HepG2 (cell line): ENCODE results near the gene SLX4. TPM values are rescaled to one million over a fixed set of nuclear protein-coding genes. Genes with fewer than 3 reads are reported as not detected.
A peak's percentile ranks its signal among the peaks of the same experiment; 100 is the strongest.

Experiments
- ATAC-seq: fragments of 200-7000 bp; cut with Tn5 transposase; 3 replicates; pipeline ENCODE4 v1.9.1; 2020; ENCODE audit warnings: mild to moderate bottlenecking, moderate library complexity
- BruUV-seq: library from RNA; stranded (reverse); fragments of 400-500 nt; replicated peaks from 2 replicates; lab custom pipeline; 2021; lab: Mats Ljungman, UMichigan
- CTCF ChIA-PET: fragments of 300-600 bp; formaldehyde crosslinking; extraction: SDS; loops from one replicate; lab custom pipeline; 2021; ENCODE audit warnings: low total read pairs, inconsistent platforms, low intra/inter-chr PET ratio; lab: Yijun Ruan, JAX
- POLR2A ChIA-PET: fragments of 350-600 bp; sonication (Branson Sonifier 250); formaldehyde crosslinking; loops from one replicate; lab custom pipeline; 2020; ENCODE audit warnings: antibody characterized with exemption, inconsistent platforms; lab: Yijun Ruan, JAX
- DNase-seq: peaks from one replicate; pipeline ENCODE4 v3.0.0-alpha.2; 2015; ENCODE audit warnings: low spot score
- FAIRE-seq: peaks from 3 replicates; lab custom pipeline; 2011; peaks lifted over from hg19 to GRCh38; lab: Jason Lieb, UNC
- H2AFZ ChIP-seq: one replicate; pipeline ENCODE4 v1.6.1; 2011; ENCODE audit warnings: low read length, inconsistent platforms
- H3K27ac ChIP-seq: fragments of 300-600 bp; 3 replicates; pipeline ENCODE4 v1.8.0; 2011; ENCODE audit warnings: mixed run types, mild to moderate bottlenecking, mixed read lengths, low read length, inconsistent platforms; ENCODE audit not compliant: insufficient read depth; ENCODE audit errors: extremely low read length
- H3K27me3 ChIP-seq, 2 experiments: fragments of 200-600 bp in 1 of 2; 2 replicates in 1 of 2; 3 replicates in 1 of 2; pipeline versions ENCODE4 v1.6.0 to v1.8.0; 2011; ENCODE audit warnings: low read length in 2 of 2, mild to moderate bottlenecking in 2 of 2, moderate library complexity in 2 of 2, inconsistent platforms in 1 of 2; ENCODE audit not compliant: insufficient read depth in 2 of 2, control insufficient read depth in 1 of 2
- H3K36me3 ChIP-seq, 2 experiments: fragments of 200-600 bp in 1 of 2; replicated peaks in 1 of 2; 2 replicates in 1 of 2; 3 replicates in 1 of 2; pipeline versions ENCODE4 v1.5.1 to v1.8.0; 2011; ENCODE audit warnings: low read length in 2 of 2, inconsistent platforms in 1 of 2; ENCODE audit not compliant: insufficient read depth in 2 of 2, control insufficient read depth in 1 of 2
- H3K4me1 ChIP-seq: 2 replicates; pipeline ENCODE4 v1.5.1; 2012; ENCODE audit warnings: low read length, inconsistent platforms; ENCODE audit not compliant: insufficient read depth
- H3K4me2 ChIP-seq: 2 replicates; pipeline ENCODE4 v1.6.0; 2011; ENCODE audit warnings: low read depth, low read length, inconsistent platforms
- H3K4me3 ChIP-seq, 3 experiments: fragments of 200-600 bp in 1 of 3; sonication (generic), shearing (Covaris generic) in 1 of 3; replicated peaks in 1 of 3; 2 replicates each; pipeline ENCODE4 v1.5.1; 2011 to 2016; ENCODE audit warnings: low read length in 3 of 3, inconsistent platforms in 2 of 3, low read depth in 2 of 3, mild to moderate bottlenecking in 2 of 3, control low read depth in 1 of 3, mixed read lengths in 1 of 3; ENCODE audit not compliant: insufficient read depth in 1 of 3
- H3K79me2 ChIP-seq: one replicate; pipeline ENCODE4 v1.6.1; 2011; ENCODE audit warnings: low read length, inconsistent platforms; ENCODE audit not compliant: insufficient read depth
- H3K9ac ChIP-seq: 2 replicates; pipeline ENCODE4 v1.6.0; 2011; ENCODE audit warnings: mild to moderate bottlenecking, low read depth, low read length, inconsistent platforms; ENCODE audit not compliant: insufficient read depth
- H3K9me3 ChIP-seq: 2 replicates; pipeline ENCODE4 v1.5.1; 2012; ENCODE audit warnings: mild to moderate bottlenecking, low read length
- H4K20me1 ChIP-seq: 2 replicates; pipeline ENCODE4 v1.6.0; 2011; ENCODE audit warnings: inconsistent platforms, mild to moderate bottlenecking, low read length, moderate library complexity; ENCODE audit not compliant: insufficient read depth
- ELF3 ChIP-seq: IDR thresholded peaks from 2 replicates; pipeline ENCODE4 v1.6.1; 2016; ENCODE audit warnings: missing genetic modification reagents, missing compliant biosample characterization
- RXRB ChIP-seq: IDR thresholded peaks from 2 replicates; pipeline ENCODE4 v1.6.1; 2016; ENCODE audit warnings: borderline replicate concordance, missing genetic modification reagents, missing compliant biosample characterization
- SALL1 ChIP-seq: sonication (generic); formaldehyde crosslinking; IDR thresholded peaks from 2 replicates; pipeline ENCODE4 v1.8.0; 2022; ENCODE audit warnings: mild to moderate bottlenecking, missing genetic modification reagents
- SMAD1 ChIP-seq: sonication (generic); formaldehyde crosslinking; IDR thresholded peaks from 2 replicates; pipeline ENCODE4 v1.4.0; 2020; ENCODE audit warnings: missing genetic modification reagents, low read depth, mild to moderate bottlenecking, borderline replicate concordance
- STAG1 ChIP-seq: sonication (generic); formaldehyde crosslinking; IDR thresholded peaks from 2 replicates; pipeline ENCODE4 v1.4.0; 2020; ENCODE audit warnings: missing genetic modification reagents
- whole genome bisulfite sequencing: methylation state at CpG from one replicate; pipeline ENCODE4 v1.1.6; 2017; ENCODE audit warnings: low lambda C conversion rate; 5-methylcytosine and 5-hydroxymethylcytosine counted together
- in situ Hi-C: cut with HindIII; loops from 2 replicates; pipeline ENCODE4 v1.10.0; 2017; ENCODE audit warnings: low pct_unique_long_range_greater_than_20kb; ENCODE audit not compliant: extremely low pct_ligation_motif_present
- intact Hi-C: fragments of 100-400 bp; cut with micrococcal nuclease; formaldehyde crosslinking; loops from one replicate; pipeline ENCODE4 v1.10.0; 2022; ENCODE audit not compliant: unreplicated experiment
- polyA plus RNA-seq, 8 experiments: library from polyadenylated mRNA; depleted of rRNA in 3 of 8; stranded (reverse) in 7 of 8; unstranded in 1 of 8; fragments of >200 nt; fragmentation: Illumina TruSeq in 4 of 8; extraction: Trizol in 4 of 8; gene quantifications; 2 replicates each; pipeline versions ENCODE4 v1.2.1 to v1.2.3, GENCODE V29; 2011 to 2016; ENCODE audit warnings: low read depth in 4 of 8, missing spikeins in 1 of 8, mixed read lengths in 1 of 8; ENCODE audit not compliant: insufficient read depth in 1 of 8
- total RNA-seq, 5 experiments: library from RNA; depleted of rRNA; stranded (reverse); fragments of >200 nt; fragmentation: Illumina TruSeq; extraction: Trizol; gene quantifications; 2 replicates each; pipeline ENCODE4 v1.2.3, GENCODE V29; 2016; ENCODE audit warnings: low read depth in 1 of 5
- TF ChIP-seq, protein P1 (sequence below): IDR thresholded peaks from 2 replicates; pipeline ENCODE4 v1.6.1; 2012; ENCODE audit warnings: inconsistent platforms
- TF ChIP-seq, protein P2 (sequence below): sonication (generic); formaldehyde crosslinking; IDR thresholded peaks from 2 replicates; pipeline ENCODE4 v1.4.0; 2020; ENCODE audit warnings: mild to moderate bottlenecking, missing genetic modification reagents
- TF ChIP-seq, protein P3 (sequence below), 2 experiments: sonication (generic) in 1 of 2; formaldehyde crosslinking in 1 of 2; IDR thresholded peaks; 2 replicates each; pipeline versions ENCODE4 v1.5.1 to v1.6.1; 2011 to 2020; ENCODE audit warnings: borderline replicate concordance in 1 of 2, low read depth in 1 of 2, low read length in 1 of 2, mild to moderate bottlenecking in 1 of 2, missing genetic modification reagents in 1 of 2, moderate library complexity in 1 of 2
- TF ChIP-seq, protein P4 (sequence below): sonication (generic); formaldehyde crosslinking; IDR thresholded peaks from 2 replicates; pipeline ENCODE4 v1.5.0; 2020; ENCODE audit warnings: mild to moderate bottlenecking, missing genetic modification reagents, moderate library complexity

Gene SLX4
- total and polyA plus RNA-seq, 2 of the 13 experiments (the other 11 are each of a cell fraction or from before 2014, with no cell fraction given), result 1.1 to 3.6 TPM

DNA sequence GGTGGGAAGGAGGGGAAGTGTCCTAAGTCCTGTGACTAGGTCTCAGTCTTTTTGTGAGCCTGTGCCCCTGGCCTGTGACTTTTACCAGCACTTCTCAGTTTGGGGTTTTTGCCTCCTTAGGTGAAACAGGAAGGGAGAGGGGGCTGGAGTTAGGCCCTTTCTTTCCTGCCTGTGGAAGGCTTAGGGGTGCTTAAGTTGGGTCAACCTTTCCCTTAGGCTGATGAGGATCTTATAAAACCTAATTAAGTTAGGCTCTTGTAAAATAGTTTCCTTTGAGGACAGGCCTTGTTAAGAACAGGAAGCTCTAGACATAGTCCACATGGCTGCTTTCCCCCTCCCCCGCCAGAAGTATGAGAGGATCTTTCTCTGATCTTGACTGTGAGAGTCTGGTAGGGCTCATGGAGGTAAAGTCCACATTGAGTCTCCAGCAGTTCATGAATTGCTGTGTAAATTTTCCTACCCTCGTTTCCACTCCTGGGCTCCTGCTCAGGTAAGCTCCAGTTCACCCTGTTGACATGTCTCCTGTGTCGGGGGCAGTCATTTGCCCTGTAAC lies 26.0 kb upstream of the SLX4 start (continued):
- TF ChIP-seq, protein P1, sequence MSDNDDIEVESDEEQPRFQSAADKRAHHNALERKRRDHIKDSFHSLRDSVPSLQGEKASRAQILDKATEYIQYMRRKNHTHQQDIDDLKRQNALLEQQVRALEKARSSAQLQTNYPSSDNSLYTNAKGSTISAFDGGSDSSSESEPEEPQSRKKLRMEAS, result peak; percentile 55
- TF ChIP-seq SALL1 (0 out of 2 replicates have a peak, but pooled peaks have one; percentile 36), ELF3 (CRISPR knock-in tag) (0 out of 2 replicates have a peak, but pooled peaks have one; percentile 48), RXRB (CRISPR knock-in tag) (peak; percentile 30; the same call in 1 of the 2 replicates)

DNA sequence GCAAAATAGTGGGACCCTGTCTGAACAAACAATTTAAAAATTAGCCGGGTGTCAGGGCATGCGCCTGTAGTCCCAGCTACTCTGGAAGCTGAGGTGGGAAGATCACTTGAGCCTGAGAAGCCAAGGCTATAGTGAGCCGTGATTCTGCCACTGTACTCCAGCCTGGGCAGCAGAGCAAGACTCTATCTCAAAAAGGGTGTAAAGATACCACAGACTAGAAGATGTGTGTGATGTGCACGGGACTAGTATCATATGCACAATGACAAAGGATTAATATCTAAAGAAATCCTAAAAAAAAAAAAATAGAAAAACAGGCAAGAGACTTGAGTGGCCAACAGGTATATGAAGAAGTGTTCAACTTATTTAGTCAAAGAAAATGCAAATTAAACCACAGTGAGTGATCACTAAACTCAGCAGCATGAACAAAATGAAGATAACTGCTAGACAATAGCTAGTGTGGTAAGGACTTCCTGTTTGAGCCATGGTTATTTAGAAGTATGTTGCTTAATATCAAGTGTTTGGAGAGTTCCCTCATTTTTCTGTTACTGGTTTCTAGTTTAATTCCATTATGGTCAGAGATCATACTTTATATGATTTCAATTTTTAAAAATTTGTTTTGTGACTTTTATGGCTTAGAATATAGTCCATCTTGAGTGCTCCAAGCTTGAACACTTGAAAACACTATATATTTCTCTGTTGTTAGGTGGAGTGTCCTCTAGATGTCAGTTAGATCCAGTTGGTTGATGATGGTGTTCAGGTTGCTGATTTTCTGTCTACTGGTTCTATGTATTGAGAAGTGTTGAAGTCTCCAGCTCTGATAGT lies 14.7 kb upstream of the SLX4 start:
- Histone ChIP-seq H3K79me2 (peaks cover 6% of the 10 kb centered on the region), H4K20me1 (no peaks in the 10 kb centered on the region), H3K27me3 (no peaks in the 10 kb centered on the region), H3K9ac (no peak overlapping the region), H3K4me1 (no peaks in the 10 kb centered on the region), H2AFZ (no peak overlapping the region)
- peak; percentile 30; the same call in 1 of the 3 replicates for ATAC-seq
- ChIA-PET CTCF (no interaction called here), POLR2A (no interaction called here)
- no peak for DNase-seq
- no TSS peak for BruUV-seq
- in situ Hi-C loops, result no loop called here
- over 99% methylated on average over 4 of the region's 4 CpGs for WGBS
- FAIRE-seq, result no peak
- intact Hi-C loops, result no loop called here
- TF ChIP-seq SMAD1 (CRISPR knock-in tag) (no peak), STAG1 (CRISPR knock-in tag) (peak; percentile 28)
- TF ChIP-seq, protein P2, sequence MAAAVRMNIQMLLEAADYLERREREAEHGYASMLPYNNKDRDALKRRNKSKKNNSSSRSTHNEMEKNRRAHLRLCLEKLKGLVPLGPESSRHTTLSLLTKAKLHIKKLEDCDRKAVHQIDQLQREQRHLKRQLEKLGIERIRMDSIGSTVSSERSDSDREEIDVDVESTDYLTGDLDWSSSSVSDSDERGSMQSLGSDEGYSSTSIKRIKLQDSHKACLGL, result no peak
- TF ChIP-seq, protein P3, sequence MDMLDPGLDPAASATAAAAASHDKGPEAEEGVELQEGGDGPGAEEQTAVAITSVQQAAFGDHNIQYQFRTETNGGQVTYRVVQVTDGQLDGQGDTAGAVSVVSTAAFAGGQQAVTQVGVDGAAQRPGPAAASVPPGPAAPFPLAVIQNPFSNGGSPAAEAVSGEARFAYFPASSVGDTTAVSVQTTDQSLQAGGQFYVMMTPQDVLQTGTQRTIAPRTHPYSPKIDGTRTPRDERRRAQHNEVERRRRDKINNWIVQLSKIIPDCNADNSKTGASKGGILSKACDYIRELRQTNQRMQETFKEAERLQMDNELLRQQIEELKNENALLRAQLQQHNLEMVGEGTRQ (IDR thresholded peaks at IDR 0.05; ENCODE audit: low read depth, low read length), result no peak
- TF ChIP-seq, protein P3 (CRISPR knock-in tag; IDR thresholded peaks at IDR 0.05; ENCODE audit: borderline replicate concordance), result no peak
- TF ChIP-seq, protein P4, sequence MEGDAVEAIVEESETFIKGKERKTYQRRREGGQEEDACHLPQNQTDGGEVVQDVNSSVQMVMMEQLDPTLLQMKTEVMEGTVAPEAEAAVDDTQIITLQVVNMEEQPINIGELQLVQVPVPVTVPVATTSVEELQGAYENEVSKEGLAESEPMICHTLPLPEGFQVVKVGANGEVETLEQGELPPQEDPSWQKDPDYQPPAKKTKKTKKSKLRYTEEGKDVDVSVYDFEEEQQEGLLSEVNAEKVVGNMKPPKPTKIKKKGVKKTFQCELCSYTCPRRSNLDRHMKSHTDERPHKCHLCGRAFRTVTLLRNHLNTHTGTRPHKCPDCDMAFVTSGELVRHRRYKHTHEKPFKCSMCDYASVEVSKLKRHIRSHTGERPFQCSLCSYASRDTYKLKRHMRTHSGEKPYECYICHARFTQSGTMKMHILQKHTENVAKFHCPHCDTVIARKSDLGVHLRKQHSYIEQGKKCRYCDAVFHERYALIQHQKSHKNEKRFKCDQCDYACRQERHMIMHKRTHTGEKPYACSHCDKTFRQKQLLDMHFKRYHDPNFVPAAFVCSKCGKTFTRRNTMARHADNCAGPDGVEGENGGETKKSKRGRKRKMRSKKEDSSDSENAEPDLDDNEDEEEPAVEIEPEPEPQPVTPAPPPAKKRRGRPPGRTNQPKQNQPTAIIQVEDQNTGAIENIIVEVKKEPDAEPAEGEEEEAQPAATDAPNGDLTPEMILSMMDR (CRISPR knock-in tag), result 0 out of 2 replicates have a peak, but pooled peaks have one; percentile 17
- TF ChIP-seq, all 625 proteins: peak for 2
- Histone ChIP-seq H3K4me2 (no peak overlapping the region), H3K36me3 (no peaks in the 10 kb centered on the region), H3K27ac (no peak overlapping the region), H3K4me3 (no peak overlapping the region), H3K9me3 (no peaks in the 10 kb centered on the region)
